Activated effector memory CD4-positive, alpha-beta T cell treated with Interleukin-2 at 50 U/mL for 16 hours (primary cell): Measurements from ENCODE around the gene UBQLNL.

Source experiments
- DNase-seq: peaks from one replicate; pipeline ENCODE4 v3.0.0-alpha.2; 2020

Gene UBQLNL

DNA sequence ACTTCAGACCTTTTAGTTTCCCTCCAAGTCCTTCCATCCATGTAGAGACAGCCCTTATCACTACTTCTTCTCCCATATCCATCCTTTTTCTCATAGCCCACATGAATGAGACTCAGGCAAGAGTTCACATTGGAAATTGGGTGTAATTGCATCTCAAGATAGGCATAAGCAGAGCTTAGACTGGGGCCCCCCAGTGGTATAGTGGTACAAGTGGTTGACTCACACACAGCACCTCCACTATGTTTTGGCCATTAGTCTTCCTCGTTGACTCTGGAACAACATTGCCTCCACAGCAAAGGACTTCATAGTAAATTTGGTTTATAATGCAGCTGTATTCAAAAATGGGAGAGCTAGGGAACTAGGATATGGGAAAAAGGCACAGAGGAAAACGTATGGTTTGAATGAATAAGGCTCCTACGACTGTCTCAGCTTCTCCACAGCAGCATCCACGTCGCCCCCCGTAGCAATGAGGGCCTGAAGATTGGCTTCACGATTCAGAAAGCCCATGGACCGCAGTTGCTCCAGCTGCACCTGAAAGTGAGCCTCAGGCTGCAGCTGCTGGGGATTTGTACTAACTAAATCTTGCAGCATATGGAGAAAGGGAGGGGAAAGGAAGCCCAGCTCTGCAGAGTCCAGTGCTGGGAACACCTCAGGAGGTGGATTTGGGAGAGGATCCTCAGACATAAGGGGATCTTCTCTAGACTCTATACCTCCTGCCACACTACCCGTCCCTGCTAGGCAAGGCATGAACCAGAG is 9.1 kb downstream of the UBQLNL start:
- no peak for DNase-seq

DNA sequence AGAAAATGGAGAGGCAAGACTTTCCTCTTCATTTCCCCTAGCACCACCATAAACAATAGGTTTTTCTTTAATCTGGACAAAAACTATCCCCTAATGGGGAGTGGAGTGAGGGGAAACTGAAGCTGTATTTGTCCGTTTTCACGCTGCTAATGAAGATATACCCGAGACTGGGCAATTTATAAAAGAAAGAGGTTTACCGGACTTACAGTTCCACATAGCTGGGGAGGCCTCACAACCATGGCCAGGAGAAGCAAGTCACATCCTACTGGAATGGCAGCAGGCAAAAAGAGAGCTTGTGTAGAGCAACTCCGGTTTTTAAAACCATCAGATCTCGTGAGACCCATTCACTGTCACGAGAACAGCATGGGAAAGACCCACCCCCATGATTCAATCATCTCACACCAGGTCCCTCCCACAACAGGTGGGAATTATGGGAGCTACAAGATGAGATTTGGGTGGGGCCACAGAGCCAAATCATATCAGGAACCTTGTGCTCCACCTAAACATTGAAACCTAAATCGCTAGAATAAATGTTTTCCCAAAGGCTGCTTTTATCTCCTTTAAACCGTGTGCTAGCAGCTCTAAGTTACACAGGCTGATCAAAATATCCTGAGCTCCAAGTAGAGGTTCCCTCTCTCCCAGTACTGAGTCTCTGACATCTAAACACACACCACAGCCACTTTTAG is 11.0 kb downstream of the UBQLNL start:
- DNase-seq: no peak

DNA sequence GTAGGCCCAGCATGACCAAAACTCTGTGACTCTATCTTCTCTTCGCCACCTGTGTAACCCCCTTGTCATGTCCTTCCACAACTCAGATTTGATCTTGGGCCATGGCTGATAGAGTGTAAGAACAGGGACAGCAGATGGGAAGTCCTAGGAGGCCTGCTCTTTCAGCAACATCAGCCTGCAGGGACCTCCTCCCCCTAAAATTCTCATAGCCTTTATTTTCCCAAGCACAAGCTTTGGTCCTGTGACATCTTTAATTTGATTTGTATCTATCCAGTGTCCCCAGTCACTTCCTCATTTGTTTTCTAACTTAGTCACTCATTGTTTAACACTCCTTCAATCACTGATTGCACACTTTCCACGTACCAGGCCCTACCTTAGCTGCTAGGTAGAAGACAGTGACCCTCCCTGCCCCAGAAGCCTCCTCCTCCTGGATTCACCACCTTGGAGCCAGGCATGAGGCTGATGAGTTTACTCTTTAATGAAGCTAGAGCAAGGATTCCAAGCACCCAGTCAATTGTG is 12.0 kb downstream of the UBQLNL start:
- no peak for DNase-seq

GRCh38 chr11:5500393-5500801 is 16.1 kb downstream of the UBQLNL start:
- DNase-seq: no peak

GRCh38 chr11:5499671-5500070 is 16.8 kb downstream of the UBQLNL start:
- DNase-seq: no peak

DNA sequence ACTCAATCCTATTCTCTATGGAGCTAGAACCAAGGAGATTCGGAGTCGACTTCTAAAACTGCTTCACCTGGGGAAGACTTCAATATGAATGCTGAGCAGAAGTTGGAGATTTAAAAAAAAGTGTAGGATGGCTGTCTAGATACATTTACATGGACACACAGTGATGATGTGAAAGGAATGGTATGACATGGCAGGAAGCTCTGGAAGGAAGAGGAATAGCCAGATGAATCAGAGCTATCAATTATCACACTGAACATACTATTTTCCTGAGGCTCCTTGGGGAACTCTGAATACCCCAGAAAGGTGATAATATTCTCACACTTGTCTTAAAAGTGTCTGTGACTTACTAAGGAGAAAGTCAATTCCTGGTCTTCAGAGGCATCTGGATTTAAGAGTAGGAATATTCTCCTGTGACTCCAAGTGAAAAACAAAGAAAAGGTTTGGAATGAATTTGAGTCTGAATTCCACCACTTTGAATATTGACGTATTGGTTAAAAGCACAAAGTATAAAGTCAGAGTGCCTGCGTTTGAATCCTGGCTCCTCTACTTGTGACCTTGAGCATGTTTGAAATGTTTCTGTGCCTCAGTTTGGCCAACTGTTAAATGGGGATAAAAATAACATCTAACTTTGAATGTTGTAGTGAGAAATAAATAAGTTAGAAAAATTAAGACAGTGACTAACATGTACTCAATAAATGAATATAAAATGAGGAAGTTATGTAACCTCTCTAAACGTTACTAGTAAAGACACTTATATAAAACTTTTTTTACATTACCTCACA is 26.7 kb downstream of the UBQLNL start:
- no peak for DNase-seq

- DNase-seq: no peak
These were observed 27.6 kb downstream of the UBQLNL start for GRCh38 chr11:5488798-5489399.

GRCh38 chr11:5488385-5488784 is 28.1 kb downstream of the UBQLNL start, which contains the start of gene OR52D1:
Gene OR52D1, plus strand, starts transcription at chr11:5488685. Its CDS starts 22 bp downstream, at chr11:5488707.
- DNase-seq: no peak

DNA sequence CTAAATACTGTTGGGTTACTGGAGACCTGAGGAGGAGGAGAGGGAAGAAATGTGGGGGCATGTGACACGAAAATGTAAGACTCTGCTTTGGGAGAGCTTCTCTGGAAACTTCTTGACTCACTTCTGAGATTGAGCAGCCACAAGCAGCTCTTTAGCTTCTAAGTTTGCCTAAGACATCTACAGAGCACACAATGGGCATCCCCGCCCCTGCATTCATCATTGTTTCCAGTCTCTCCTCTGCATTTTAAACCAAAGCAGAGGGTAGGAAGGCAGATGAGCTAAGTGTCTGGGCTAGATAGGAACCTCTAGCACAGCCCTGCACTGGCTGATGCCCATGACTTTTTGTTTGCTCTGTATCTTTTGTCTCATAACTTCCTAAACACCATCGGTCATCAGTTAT is 30.1 kb downstream of the UBQLNL start:
- DNase-seq: no peak

DNA sequence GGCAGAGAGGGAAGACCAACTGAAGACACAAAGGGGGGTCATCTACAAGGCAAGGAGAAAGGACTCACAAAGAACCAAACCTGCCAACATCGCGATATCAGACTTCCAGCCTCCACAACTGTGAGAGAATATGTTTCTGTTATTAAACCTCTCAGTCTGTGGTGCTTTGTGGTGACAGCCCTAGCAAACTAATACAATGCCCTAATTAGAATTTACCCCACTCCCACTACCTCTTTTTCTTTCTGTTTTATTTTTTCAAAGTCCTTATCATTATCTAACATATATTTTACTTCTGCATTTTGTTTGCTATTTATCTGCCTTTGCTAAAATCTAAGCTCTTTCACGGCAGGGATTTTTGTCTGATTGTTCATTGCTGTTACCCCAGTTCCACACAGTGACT is 30.5 kb downstream of the UBQLNL start:
- no peak for DNase-seq

DNA sequence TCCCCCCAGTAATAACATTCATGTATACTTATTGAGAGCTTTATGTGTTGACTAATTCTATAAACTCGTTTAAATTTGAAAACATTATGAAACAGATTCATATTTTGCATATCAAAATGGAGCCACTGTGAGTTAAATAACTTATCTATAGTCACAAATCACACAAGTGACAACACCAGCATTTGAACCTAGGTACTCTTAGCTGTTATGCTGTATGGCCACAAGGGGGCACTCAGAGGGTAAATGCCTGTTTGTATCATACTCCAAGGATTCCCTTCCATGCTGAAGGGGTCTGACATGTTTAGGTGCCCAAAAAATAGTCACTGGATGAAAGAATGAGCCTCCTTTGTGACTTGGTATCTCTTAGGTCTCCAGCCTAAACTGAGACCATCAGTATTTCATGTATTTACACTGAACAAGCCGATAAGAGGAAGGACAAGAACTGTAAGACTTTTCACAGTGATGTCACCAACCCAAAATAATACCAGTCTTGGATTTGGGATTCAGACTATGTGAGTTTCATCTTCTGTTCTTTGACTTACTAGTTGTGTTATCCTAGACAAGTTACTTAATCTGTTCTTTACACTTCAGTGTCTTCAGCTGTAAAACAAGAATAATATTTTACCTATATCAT is 40.2 kb downstream of the UBQLNL start:
- no peak for DNase-seq

GRCh38 chr11:5473921-5474320 is 42.6 kb downstream of the UBQLNL start:
- DNase-seq: no peak

DNA sequence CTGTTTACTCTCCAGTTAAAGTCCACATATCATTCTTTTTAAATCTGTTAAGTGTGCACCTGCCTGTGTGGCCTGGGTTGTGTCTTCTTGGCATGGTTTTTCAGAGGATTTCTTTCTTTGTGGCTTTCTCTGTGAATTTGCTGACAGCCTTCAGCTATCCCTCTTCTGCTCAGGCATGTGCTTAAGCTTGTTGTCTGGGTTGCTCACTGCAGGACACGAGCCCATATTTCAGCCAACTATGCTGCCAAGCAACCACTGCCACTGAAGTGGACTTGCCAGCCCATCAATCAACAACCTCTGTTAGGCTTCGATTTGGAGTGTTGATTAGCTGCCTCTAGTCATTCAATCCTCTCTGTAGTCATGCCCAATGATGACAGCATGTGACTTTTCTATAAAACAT is 49.0 kb downstream of the UBQLNL start:
- no peak for DNase-seq
